Suprapubic skin (tissue), 4 donors: ENCODE data around the gene CFAP410. TPM values are rescaled to one million over a fixed set of nuclear protein-coding genes. Genes with fewer than 3 reads are reported as not detected.

Experiments
- DNase-seq, 2 donors: peaks; one replicate each; pipeline ENCODE4 v3.0.0-alpha.2; 2019; ENCODE audit warnings: low spot score in 2 of 2
- H3K27ac ChIP-seq: fragments of 200-600 bp; sonication (generic); one replicate; pipeline ENCODE4 v1.5.1; 2019
- H3K27me3 ChIP-seq: fragments of 200-600 bp; sonication (generic); one replicate; pipeline ENCODE4 v1.5.1; 2019
- H3K36me3 ChIP-seq: fragments of 200-600 bp; sonication (generic); one replicate; pipeline ENCODE4 v1.5.1; 2019
- H3K4me1 ChIP-seq: fragments of 200-600 bp; sonication (generic); one replicate; pipeline ENCODE4 v1.5.1; 2019
- H3K4me3 ChIP-seq: fragments of 200-600 bp; sonication (generic); one replicate; pipeline ENCODE4 v1.5.1; 2019; ENCODE audit warnings: mild to moderate bottlenecking
- H3K9me3 ChIP-seq: fragments of 200-600 bp; sonication (generic); one replicate; pipeline ENCODE4 v1.5.1; 2019
- EP300 ChIP-seq: sonication (generic); formaldehyde crosslinking; IDR thresholded peaks from one replicate; pipeline ENCODE4 v1.6.1; 2017; ENCODE audit warnings: antibody characterized with exemption
- POLR2A ChIP-seq, 2 donors: fragments of 450-650 bp; IDR thresholded peaks; one replicate each; pipeline ENCODE4 v1.6.1; 2017; ENCODE audit warnings: antibody characterized with exemption in 2 of 2, mild to moderate bottlenecking in 2 of 2, moderate library complexity in 2 of 2
- POLR2AphosphoS5 ChIP-seq, 3 donors: sonication (generic); formaldehyde crosslinking; IDR thresholded peaks; one replicate each; pipeline ENCODE4 v1.6.1; 2017; ENCODE audit warnings: antibody characterized with exemption in 3 of 3
- WGBS: methylation state at CpG from one replicate; pipeline ENCODE4 v1.1.5; 2018; 5-methylcytosine and 5-hydroxymethylcytosine counted together
- total RNA-seq, 4 donors: library from RNA; depleted of rRNA; stranded (reverse); fragments of >200 nt; gene quantifications; one replicate each; pipeline ENCODE4 v1.1.0, GENCODE V29; 2016
- TF ChIP-seq, protein P1 (sequence below), 2 donors: fragments of 200-600 bp in 1 of 2; fragments of 450-650 bp in 1 of 2; sonication (generic) in 1 of 2; IDR thresholded peaks; one replicate each; pipeline ENCODE4 v1.5.1; 2016 to 2019; ENCODE audit warnings: antibody characterized with exemption in 2 of 2, mild to moderate bottlenecking in 1 of 2, moderate library complexity in 1 of 2

CFAP410 gene
- total RNA-seq, 4 donors from 2014 or later, result 22.6 to 45.5 (median 27.3) TPM

DNA sequence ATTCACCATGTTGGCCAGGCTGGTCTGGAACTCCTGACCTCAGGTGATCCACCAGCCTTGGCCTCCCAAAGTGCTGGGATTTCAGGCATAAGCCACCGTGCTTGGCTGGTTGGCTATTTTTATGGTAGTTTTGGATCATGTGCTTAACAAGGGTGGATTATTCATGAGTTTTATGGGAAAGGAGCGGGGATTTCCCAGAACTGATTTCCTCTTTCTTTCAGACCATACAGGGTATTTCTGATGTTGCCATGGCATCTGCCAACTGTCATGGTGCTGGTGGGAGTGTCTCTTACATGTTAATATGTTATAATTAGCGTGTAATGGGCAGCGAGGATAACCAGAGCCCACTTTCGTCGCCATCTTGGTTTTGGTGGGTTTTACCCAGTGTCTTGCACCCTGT lies 17.4 kb upstream of the CFAP410 start:
- H3K36me3 ChIP-seq, result no peaks in the 10 kb centered on the region
- no peak for DNase-seq
- H3K9me3 ChIP-seq, result no peaks in the 10 kb centered on the region
- no peak overlapping the region for H3K27ac ChIP-seq
- 75% methylated on average over 6 of the region's 6 CpGs for WGBS
- TF ChIP-seq EP300 (no peak), POLR2AphosphoS5 (IDR thresholded peaks at IDR 0.05) (no peak), POLR2A (IDR thresholded peaks at IDR 0.05) (no peak)
- TF ChIP-seq, protein P1, sequence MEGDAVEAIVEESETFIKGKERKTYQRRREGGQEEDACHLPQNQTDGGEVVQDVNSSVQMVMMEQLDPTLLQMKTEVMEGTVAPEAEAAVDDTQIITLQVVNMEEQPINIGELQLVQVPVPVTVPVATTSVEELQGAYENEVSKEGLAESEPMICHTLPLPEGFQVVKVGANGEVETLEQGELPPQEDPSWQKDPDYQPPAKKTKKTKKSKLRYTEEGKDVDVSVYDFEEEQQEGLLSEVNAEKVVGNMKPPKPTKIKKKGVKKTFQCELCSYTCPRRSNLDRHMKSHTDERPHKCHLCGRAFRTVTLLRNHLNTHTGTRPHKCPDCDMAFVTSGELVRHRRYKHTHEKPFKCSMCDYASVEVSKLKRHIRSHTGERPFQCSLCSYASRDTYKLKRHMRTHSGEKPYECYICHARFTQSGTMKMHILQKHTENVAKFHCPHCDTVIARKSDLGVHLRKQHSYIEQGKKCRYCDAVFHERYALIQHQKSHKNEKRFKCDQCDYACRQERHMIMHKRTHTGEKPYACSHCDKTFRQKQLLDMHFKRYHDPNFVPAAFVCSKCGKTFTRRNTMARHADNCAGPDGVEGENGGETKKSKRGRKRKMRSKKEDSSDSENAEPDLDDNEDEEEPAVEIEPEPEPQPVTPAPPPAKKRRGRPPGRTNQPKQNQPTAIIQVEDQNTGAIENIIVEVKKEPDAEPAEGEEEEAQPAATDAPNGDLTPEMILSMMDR (IDR thresholded peaks at IDR 0.05), result no peak
- H3K4me1 ChIP-seq, result peaks cover 9% of the 10 kb centered on the region
- H3K4me3 ChIP-seq, result no peak overlapping the region
- H3K27me3 ChIP-seq, result peaks cover 18% of the 10 kb centered on the region

DNA sequence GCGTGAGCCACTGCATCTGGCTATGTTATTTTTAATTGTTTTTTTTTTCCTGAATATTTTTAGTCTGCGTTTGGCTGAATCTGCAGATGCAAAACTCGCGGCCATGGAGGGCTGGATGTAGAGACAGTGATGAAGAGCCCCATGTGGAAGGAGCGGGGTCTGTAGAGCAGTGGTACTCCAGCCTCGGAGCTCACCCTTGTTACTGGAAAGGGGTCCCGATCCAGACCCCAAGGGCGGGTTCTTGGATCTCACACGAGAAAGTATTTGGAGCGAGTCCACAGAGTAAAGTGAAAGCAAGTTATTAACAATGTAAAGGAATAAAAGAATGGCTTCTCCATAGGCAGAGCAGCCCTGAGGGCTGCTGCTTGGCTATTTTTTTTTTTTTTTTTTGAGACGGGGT lies 17.0 kb upstream of the CFAP410 start:
- Histone ChIP-seq H3K27ac (no peak overlapping the region), H3K4me1 (peaks cover 10% of the 10 kb centered on the region), H3K9me3 (no peaks in the 10 kb centered on the region), H3K27me3 (peaks cover 20% of the 10 kb centered on the region), H3K4me3 (no peak overlapping the region), H3K36me3 (no peaks in the 10 kb centered on the region)
- no peak for TF ChIP-seq POLR2AphosphoS5 (IDR thresholded peaks at IDR 0.05)
- TF ChIP-seq EP300, result no peak
- TF ChIP-seq, protein P1 (IDR thresholded peaks at IDR 0.05), result no peak
- no peak for TF ChIP-seq POLR2A (IDR thresholded peaks at IDR 0.05)
- 83% methylated on average over 11 of the region's 11 CpGs for WGBS
- no peak for DNase-seq

DNA sequence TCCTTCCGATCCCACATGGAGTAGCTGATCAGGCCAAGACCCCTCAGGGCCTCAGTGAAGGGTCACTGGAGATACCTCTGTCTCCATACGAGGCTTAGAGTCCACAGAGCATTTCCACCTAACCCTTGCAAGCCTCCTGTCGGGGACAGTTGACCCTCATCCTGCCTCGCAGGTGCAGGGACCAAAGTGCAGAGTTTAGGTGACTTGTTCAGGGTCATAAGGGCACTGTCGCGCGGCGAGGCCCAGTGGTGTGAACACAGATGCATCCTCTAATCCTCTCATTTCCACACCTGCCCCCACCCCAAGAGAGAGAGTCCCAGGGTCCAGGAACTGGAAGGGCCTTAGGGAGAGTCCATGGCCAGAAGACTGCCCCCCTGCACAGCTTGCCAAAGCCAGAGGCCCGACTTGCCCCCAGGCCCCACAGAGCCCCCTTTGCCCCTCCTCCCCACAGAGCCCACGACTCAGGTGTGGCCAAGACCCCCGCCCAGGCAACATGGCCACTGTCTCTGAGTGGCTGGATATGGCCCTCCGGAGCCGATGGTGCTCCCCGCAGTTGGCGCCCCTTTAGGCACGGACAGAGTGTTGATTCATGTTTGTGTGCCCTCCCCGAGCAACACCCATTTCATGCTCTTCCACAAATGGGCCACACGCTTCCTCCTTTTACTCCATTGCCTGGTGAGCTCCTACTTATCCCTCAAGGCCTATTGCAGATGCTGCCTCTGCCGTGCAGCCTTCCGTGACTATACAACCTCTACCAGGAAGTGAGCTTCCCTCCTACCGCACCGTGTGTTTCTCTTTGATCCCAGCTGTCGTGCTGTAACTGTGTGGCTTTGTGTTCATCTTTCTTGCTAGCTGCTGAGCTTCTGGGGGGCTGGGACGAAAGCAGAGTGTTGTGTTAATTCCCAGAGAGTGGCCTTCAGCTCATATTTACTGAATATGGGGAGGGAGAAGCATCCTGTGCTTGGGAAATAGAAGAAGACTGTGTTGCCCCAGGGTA lies 15.9 kb upstream of the CFAP410 start:
- no peak for TF ChIP-seq POLR2AphosphoS5 (IDR thresholded peaks at IDR 0.05)
- TF ChIP-seq, protein P1 (IDR thresholded peaks at IDR 0.05), result no peak
- TF ChIP-seq POLR2A (IDR thresholded peaks at IDR 0.05), result no peak
- TF ChIP-seq EP300, result no peak
- Histone ChIP-seq H3K27me3 (peaks cover 31% of the 10 kb centered on the region), H3K4me1 (peaks cover 21% of the 10 kb centered on the region), H3K36me3 (no peaks in the 10 kb centered on the region), H3K4me3 (no peak overlapping the region), H3K9me3 (no peaks in the 10 kb centered on the region), H3K27ac (no peak overlapping the region)
- WGBS, result 84% methylated on average over 24 of the region's 24 CpGs
- DNase-seq, result no peak

DNA sequence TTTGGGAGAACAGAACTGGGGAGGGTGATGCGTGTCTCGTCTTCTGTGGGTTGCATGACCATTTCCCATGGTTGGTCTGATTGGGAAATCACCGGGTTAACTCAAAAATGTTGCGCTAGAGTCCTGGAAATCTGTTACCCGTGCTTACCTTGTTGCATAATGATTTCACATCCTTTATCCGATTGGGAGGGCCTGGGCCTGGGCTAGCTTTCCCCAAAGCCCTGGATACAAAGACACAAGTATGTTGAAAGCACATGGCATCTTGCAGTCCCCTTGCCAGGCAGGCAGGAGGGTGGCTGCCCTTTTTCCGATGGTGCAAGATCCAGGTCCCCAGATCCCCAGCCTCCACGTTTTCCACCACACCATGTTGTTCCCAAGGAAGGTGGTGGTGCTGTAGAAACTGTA lies 14.8 kb upstream of the CFAP410 start:
- Histone ChIP-seq H3K9me3 (no peaks in the 10 kb centered on the region), H3K4me3 (peak overlapping the region; percentile 19), H3K4me1 (peaks cover 24% of the 10 kb centered on the region), H3K27me3 (peaks cover 42% of the 10 kb centered on the region), H3K36me3 (no peaks in the 10 kb centered on the region), H3K27ac (peak overlapping the region; percentile 38)
- TF ChIP-seq POLR2A (IDR thresholded peaks at IDR 0.05), result no peak
- TF ChIP-seq, protein P1 (IDR thresholded peaks at IDR 0.05), result no peak
- no peak for TF ChIP-seq POLR2AphosphoS5 (IDR thresholded peaks at IDR 0.05)
- TF ChIP-seq EP300, result no peak
- DNase-seq, result no peak
- WGBS, result 73% methylated on average over 8 of the region's 8 CpGs
